ENCODE measurements around the gene MLNR. TPM values are rescaled to one million over a fixed set of nuclear protein-coding genes. Genes with fewer than 3 reads are reported as not detected.

The MLNR gene
- total RNA-seq, 1 experiment from 2014 or later = not detected

DNA sequence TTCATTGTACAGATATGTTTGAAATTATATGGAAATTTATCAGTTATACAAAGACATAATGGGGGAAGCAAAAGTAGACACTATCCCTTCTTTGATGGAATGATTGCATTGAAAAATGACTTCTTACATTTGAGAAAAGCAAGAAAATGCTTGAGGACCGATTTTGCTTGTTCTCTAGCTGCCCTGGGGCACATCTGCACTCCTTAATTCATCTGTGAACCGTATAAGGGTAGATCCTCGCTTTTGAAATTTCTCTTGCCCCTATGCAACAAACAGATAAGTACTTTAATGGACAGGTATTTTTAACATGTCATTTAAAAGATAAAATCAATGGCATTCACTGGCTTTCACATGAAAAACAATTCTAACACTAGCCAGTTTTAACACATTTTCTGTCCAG is 13.5 kb upstream of the MLNR start:
- no peak overlapping the region for H3K27ac ChIP-seq (ENCODE audit: low read length)
- intact Hi-C loops (cut with micrococcal nuclease) = no loop called here
- ChIA-PET CTCF (no interaction called here), POLR2A (ENCODE audit: unreplicated experiment) (no interaction called here)
- H3F3A ChIP-seq (ENCODE audit: low read length, unreplicated experiment) = no peaks in the 10 kb centered on the region
- no peaks in the 10 kb centered on the region for H4K20me1 ChIP-seq (ENCODE audit: low read length)
- H3K4me1 ChIP-seq (ENCODE audit: insufficient read depth, low read length) = no peaks in the 10 kb centered on the region
- no peak for DNase-seq
- peaks cover 4% of the 10 kb centered on the region; the same call in 1 of the 2 replicates for H3K36me3 ChIP-seq (ENCODE audit: low read depth, low read length)
- no peaks in the 10 kb centered on the region for H3K27me3 ChIP-seq (ENCODE audit: low read length)
- no peak for ATAC-seq
- no peaks in the 10 kb centered on the region for H3K79me2 ChIP-seq (ENCODE audit: low read length)
- TF ChIP-seq EZH2 (IDR thresholded peaks at IDR 0.05; ENCODE audit: low read length, unreplicated experiment) (no peak), EZH2phosphoT487 (IDR thresholded peaks at IDR 0.05; ENCODE audit: borderline replicate concordance, low read length) (no peak)
- TF ChIP-seq, protein P1, sequence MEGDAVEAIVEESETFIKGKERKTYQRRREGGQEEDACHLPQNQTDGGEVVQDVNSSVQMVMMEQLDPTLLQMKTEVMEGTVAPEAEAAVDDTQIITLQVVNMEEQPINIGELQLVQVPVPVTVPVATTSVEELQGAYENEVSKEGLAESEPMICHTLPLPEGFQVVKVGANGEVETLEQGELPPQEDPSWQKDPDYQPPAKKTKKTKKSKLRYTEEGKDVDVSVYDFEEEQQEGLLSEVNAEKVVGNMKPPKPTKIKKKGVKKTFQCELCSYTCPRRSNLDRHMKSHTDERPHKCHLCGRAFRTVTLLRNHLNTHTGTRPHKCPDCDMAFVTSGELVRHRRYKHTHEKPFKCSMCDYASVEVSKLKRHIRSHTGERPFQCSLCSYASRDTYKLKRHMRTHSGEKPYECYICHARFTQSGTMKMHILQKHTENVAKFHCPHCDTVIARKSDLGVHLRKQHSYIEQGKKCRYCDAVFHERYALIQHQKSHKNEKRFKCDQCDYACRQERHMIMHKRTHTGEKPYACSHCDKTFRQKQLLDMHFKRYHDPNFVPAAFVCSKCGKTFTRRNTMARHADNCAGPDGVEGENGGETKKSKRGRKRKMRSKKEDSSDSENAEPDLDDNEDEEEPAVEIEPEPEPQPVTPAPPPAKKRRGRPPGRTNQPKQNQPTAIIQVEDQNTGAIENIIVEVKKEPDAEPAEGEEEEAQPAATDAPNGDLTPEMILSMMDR (conservative IDR thresholded peaks at IDR 0.05; ENCODE audit: low read depth, low read length) = no peak
- no TSS peak for BruUV-seq (replicated peaks)
- H3K9ac ChIP-seq (ENCODE audit: low read length) = no peak overlapping the region
- no peak overlapping the region for H3K4me2 ChIP-seq (ENCODE audit: low read length)
- no peak overlapping the region for H3K4me3 ChIP-seq (ENCODE audit: low read length)
- no peaks in the 10 kb centered on the region for H3K9me3 ChIP-seq (ENCODE audit: low read length)
- H2AFZ ChIP-seq (ENCODE audit: low read length) = no peak overlapping the region
- no peaks in the 10 kb centered on the region for H3K9me2 ChIP-seq (replicated peaks; ENCODE audit: low read length)

- no peak for TF ChIP-seq EZH2 (IDR thresholded peaks at IDR 0.05; ENCODE audit: low read length, unreplicated experiment)
- no peak for TF ChIP-seq EZH2phosphoT487 (IDR thresholded peaks at IDR 0.05; ENCODE audit: borderline replicate concordance, low read length)
- TF ChIP-seq, protein P1 (conservative IDR thresholded peaks at IDR 0.05; ENCODE audit: low read depth, low read length) = no peak
- DNase-seq = no peak
- CTCF ChIA-PET = no interaction called here
- Histone ChIP-seq H3K79me2 (ENCODE audit: low read length) (no peaks in the 10 kb centered on the region), H3K9ac (ENCODE audit: low read length) (no peak overlapping the region), H3F3A (ENCODE audit: low read length, unreplicated experiment) (no peaks in the 10 kb centered on the region), H3K4me2 (ENCODE audit: low read length) (no peak overlapping the region), H3K36me3 (ENCODE audit: low read depth, low read length) (peaks cover under 1% of the 10 kb centered on the region; the same call in 1 of the 2 replicates), H3K27me3 (ENCODE audit: low read length) (no peaks in the 10 kb centered on the region), H3K9me3 (ENCODE audit: low read length) (no peaks in the 10 kb centered on the region), H2AFZ (ENCODE audit: low read length) (no peak overlapping the region), H4K20me1 (ENCODE audit: low read length) (no peaks in the 10 kb centered on the region), H3K4me3 (ENCODE audit: low read length) (no peak overlapping the region), H3K9me2 (replicated peaks; ENCODE audit: low read length) (no peaks in the 10 kb centered on the region), H3K4me1 (ENCODE audit: insufficient read depth, low read length) (no peaks in the 10 kb centered on the region), H3K27ac (ENCODE audit: low read length) (no peak overlapping the region)
- no TSS peak for BruUV-seq (replicated peaks)
- intact Hi-C loops (cut with micrococcal nuclease) = no loop called here
- POLR2A ChIA-PET (ENCODE audit: unreplicated experiment) = no interaction called here
- ATAC-seq = no peak
Measured at GRCh38 chr13:49208619-49209018, 11.5 kb upstream of the MLNR start.

- Histone ChIP-seq H3K4me2 (ENCODE audit: low read length) (no peak overlapping the region), H3F3A (ENCODE audit: low read length, unreplicated experiment) (no peaks in the 10 kb centered on the region), H3K79me2 (ENCODE audit: low read length) (no peaks in the 10 kb centered on the region), H3K9me3 (ENCODE audit: low read length) (no peaks in the 10 kb centered on the region), H4K20me1 (ENCODE audit: low read length) (no peaks in the 10 kb centered on the region), H3K27ac (ENCODE audit: low read length) (no peak overlapping the region), H2AFZ (ENCODE audit: low read length) (no peak overlapping the region), H3K36me3 (ENCODE audit: low read depth, low read length) (no peaks in the 10 kb centered on the region; the same call in 1 of the 2 replicates), H3K4me1 (ENCODE audit: insufficient read depth, low read length) (no peaks in the 10 kb centered on the region), H3K4me3 (ENCODE audit: low read length) (no peak overlapping the region), H3K9ac (ENCODE audit: low read length) (no peak overlapping the region), H3K27me3 (ENCODE audit: low read length) (no peaks in the 10 kb centered on the region), H3K9me2 (replicated peaks; ENCODE audit: low read length) (no peaks in the 10 kb centered on the region)
- no TSS peak for BruUV-seq (replicated peaks)
- CTCF ChIA-PET = no interaction called here
- DNase-seq = no peak
- no peak for ATAC-seq
- intact Hi-C loops (cut with micrococcal nuclease) = no loop called here
- POLR2A ChIA-PET (ENCODE audit: unreplicated experiment) = interaction anchor here (0.7 kb wide), 1 partner anchor 173 kb away, joined by 15 read pairs; no protein-coding TSS in a partner anchor
- no peak for TF ChIP-seq EZH2 (IDR thresholded peaks at IDR 0.05; ENCODE audit: low read length, unreplicated experiment)
- no peak for TF ChIP-seq EZH2phosphoT487 (IDR thresholded peaks at IDR 0.05; ENCODE audit: borderline replicate concordance, low read length)
- TF ChIP-seq, protein P1 (conservative IDR thresholded peaks at IDR 0.05; ENCODE audit: low read depth, low read length) = no peak
Measured at GRCh38 chr13:49210114-49210513, 10.0 kb upstream of the MLNR start.
